Sigmoid colon (tissue), 7 donors: ENCODE measurements around the gene MRAS. TPM values are rescaled to one million over a fixed set of nuclear protein-coding genes. Genes with fewer than 3 reads are reported as not detected.

Experiments
- DNase-seq: peaks from one replicate; pipeline ENCODE4 v3.0.0-alpha.2; 2019
- H3K27ac ChIP-seq, 4 donors: fragments of 200-600 bp; sonication (generic); one replicate each; pipeline ENCODE4 v1.5.1; 2016 to 2019; ENCODE audit warnings: mild to moderate bottlenecking in 1 of 4
- H3K27me3 ChIP-seq, 3 donors: fragments of 200-600 bp; sonication (generic); one replicate each; pipeline ENCODE4 v1.5.1; 2019; ENCODE audit warnings: mild to moderate bottlenecking in 1 of 3
- H3K36me3 ChIP-seq, 4 donors: fragments of 200-600 bp; sonication (generic); one replicate each; pipeline ENCODE4 v1.5.1; 2016 to 2019
- H3K4me1 ChIP-seq, 4 donors: fragments of 200-600 bp; sonication (generic); one replicate each; pipeline ENCODE4 v1.5.1; 2017 to 2019
- H3K4me3 ChIP-seq, 4 donors: fragments of 200-600 bp; sonication (generic); one replicate each; pipeline ENCODE4 v1.5.1; 2017 to 2019; ENCODE audit warnings: mild to moderate bottlenecking in 2 of 4, moderate library complexity in 1 of 4
- H3K9me3 ChIP-seq, 4 donors: fragments of 200-600 bp in 3 of 4; sonication (generic) in 3 of 4; one replicate each; pipeline versions ENCODE4 v1.5.1 to v1.6.1; 2013 to 2019
- CTCF ChIP-seq, 4 experiments: fragments of 450-650 bp in 3 of 4; fragments of 200-600 bp in 1 of 4; IDR thresholded peaks; one replicate each; pipeline ENCODE4 v1.5.1; 2016 to 2019; ENCODE audit warnings: antibody characterized with exemption in 4 of 4, mild to moderate bottlenecking in 3 of 4, moderate library complexity in 2 of 4
- EP300 ChIP-seq, 4 donors: sonication (generic); formaldehyde crosslinking; IDR thresholded peaks; one replicate each; pipeline ENCODE4 v1.6.1; 2017; ENCODE audit warnings: antibody characterized with exemption in 4 of 4
- POLR2A ChIP-seq, 2 donors: fragments of 450-650 bp; IDR thresholded peaks; one replicate each; pipeline ENCODE4 v1.6.1; 2016; ENCODE audit warnings: antibody characterized with exemption in 2 of 2, mild to moderate bottlenecking in 2 of 2, moderate library complexity in 2 of 2
- POLR2AphosphoS5 ChIP-seq, 4 donors: sonication (generic); formaldehyde crosslinking; IDR thresholded peaks; one replicate each; pipeline ENCODE4 v1.6.1; 2017; ENCODE audit warnings: antibody characterized with exemption in 4 of 4
- WGBS, 2 donors: extraction: QIAGEN DNeasy Blood & Tissue Kit; methylation state at CpG; one replicate each; pipeline ENCODE4 v1.1.7; 2013; 5-methylcytosine and 5-hydroxymethylcytosine counted together
- intact Hi-C: fragments of 100-400 bp; cut with DNase I; formaldehyde crosslinking; loops from one replicate; pipeline ENCODE4 v1.15.1; 2023
- polyA plus RNA-seq, 3 donors: library from polyadenylated mRNA; stranded (reverse); fragments of 200-250 nt; gene quantifications; one replicate each; pipeline ENCODE4 v1.2.3, GENCODE V29; 2013
- total RNA-seq, 4 donors: library from RNA; depleted of rRNA; stranded (reverse); fragments of >200 nt; gene quantifications; one replicate each; pipeline ENCODE4 v1.1.0, GENCODE V29; 2016
- donor health status: healthy with polysubstance abuse.
- donor health status: Bipolar disorder and iron deficiency.
- donor health status: healthy.

The MRAS gene
- total and polyA plus RNA-seq, 7 donors = 3.5 to 36.8 (median 24.4) TPM

- H3K9me3 ChIP-seq = no peaks in the 10 kb centered on the region
- no peaks in the 10 kb centered on the region for H3K27me3 ChIP-seq
- H3K4me3 ChIP-seq = no peak overlapping the region
- no peaks in the 10 kb centered on the region for H3K4me1 ChIP-seq
- DNase-seq = no peak
- TF ChIP-seq POLR2AphosphoS5 (IDR thresholded peaks at IDR 0.05) = no peak
- TF ChIP-seq POLR2A (IDR thresholded peaks at IDR 0.05) = no peak
- no peak for TF ChIP-seq EP300 (IDR thresholded peaks at IDR 0.05)
- no peak for TF ChIP-seq CTCF (IDR thresholded peaks at IDR 0.05)
- H3K36me3 ChIP-seq = peaks cover 9 to 49% (median 23%) of the 10 kb centered on the region in 4 donors
- intact Hi-C loops = no loop called here
- no peak overlapping the region for H3K27ac ChIP-seq
- WGBS, 2 donors = 78 to 89% methylated on average over 7 of the region's 7 CpGs
Observed at GRCh38 chr3:138405001-138405400, 56.6 kb downstream of the MRAS start.

GRCh38 chr3:138405486-138405885 is 57.1 kb downstream of the MRAS start:
- no peak for TF ChIP-seq CTCF (IDR thresholded peaks at IDR 0.05)
- no peak for TF ChIP-seq POLR2A (IDR thresholded peaks at IDR 0.05)
- TF ChIP-seq EP300 (IDR thresholded peaks at IDR 0.05) = no peak
- TF ChIP-seq POLR2AphosphoS5 (IDR thresholded peaks at IDR 0.05) = no peak
- H3K27ac ChIP-seq = no peak overlapping the region

GRCh38 chr3:138406606-138407005 is 58.2 kb downstream of the MRAS start:
- Histone ChIP-seq H3K36me3 (peaks cover 9 to 34% (median 23%) of the 10 kb centered on the region in 4 donors), H3K4me3 (no peak overlapping the region), H3K27ac (no peak overlapping the region), H3K27me3 (no peaks in the 10 kb centered on the region), H3K9me3 (no peaks in the 10 kb centered on the region), H3K4me1 (no peaks in the 10 kb centered on the region)
- 50 to 75% methylated on average over 2 of the region's 2 CpGs for WGBS, 2 donors
- no peak for DNase-seq
- intact Hi-C loops = no loop called here
- TF ChIP-seq POLR2A (IDR thresholded peaks at IDR 0.05) (no peak), POLR2AphosphoS5 (IDR thresholded peaks at IDR 0.05) (no peak), EP300 (IDR thresholded peaks at IDR 0.05) (no peak), CTCF (IDR thresholded peaks at IDR 0.05) (no peak)

More at GRCh38 chr3:138405486-138405885, 57.1 kb downstream of the MRAS start:
- WGBS, 2 donors = 73 to 91% methylated on average over 5 of the region's 5 CpGs
- H3K9me3 ChIP-seq = no peaks in the 10 kb centered on the region
- H3K4me3 ChIP-seq = no peak overlapping the region
- no peaks in the 10 kb centered on the region for H3K27me3 ChIP-seq
- H3K4me1 ChIP-seq = no peaks in the 10 kb centered on the region
- H3K36me3 ChIP-seq = peaks cover 9 to 45% (median 23%) of the 10 kb centered on the region in 4 donors
- DNase-seq = no peak
- intact Hi-C loops = no loop called here

GRCh38 chr3:138407236-138407907 is 59.0 kb downstream of the MRAS start:
- intact Hi-C loops = no loop called here
- TF ChIP-seq EP300 (IDR thresholded peaks at IDR 0.05) = no peak
- no peak for TF ChIP-seq POLR2AphosphoS5 (IDR thresholded peaks at IDR 0.05)
- no peak for TF ChIP-seq POLR2A (IDR thresholded peaks at IDR 0.05)
- no peak for TF ChIP-seq CTCF (IDR thresholded peaks at IDR 0.05)
- H3K36me3 ChIP-seq = peaks cover 3 to 27% (median 19%) of the 10 kb centered on the region in 4 donors
- 84 to 88% methylated on average over 3 of the region's 3 CpGs for WGBS, 2 donors
- no peaks in the 10 kb centered on the region for H3K27me3 ChIP-seq
- no peak overlapping the region for H3K4me3 ChIP-seq
- H3K4me1 ChIP-seq = no peaks in the 10 kb centered on the region
- H3K9me3 ChIP-seq = no peaks in the 10 kb centered on the region
- H3K27ac ChIP-seq = no peak overlapping the region
- no peak for DNase-seq
